ENCODE data around the gene GPN1.

DNA sequence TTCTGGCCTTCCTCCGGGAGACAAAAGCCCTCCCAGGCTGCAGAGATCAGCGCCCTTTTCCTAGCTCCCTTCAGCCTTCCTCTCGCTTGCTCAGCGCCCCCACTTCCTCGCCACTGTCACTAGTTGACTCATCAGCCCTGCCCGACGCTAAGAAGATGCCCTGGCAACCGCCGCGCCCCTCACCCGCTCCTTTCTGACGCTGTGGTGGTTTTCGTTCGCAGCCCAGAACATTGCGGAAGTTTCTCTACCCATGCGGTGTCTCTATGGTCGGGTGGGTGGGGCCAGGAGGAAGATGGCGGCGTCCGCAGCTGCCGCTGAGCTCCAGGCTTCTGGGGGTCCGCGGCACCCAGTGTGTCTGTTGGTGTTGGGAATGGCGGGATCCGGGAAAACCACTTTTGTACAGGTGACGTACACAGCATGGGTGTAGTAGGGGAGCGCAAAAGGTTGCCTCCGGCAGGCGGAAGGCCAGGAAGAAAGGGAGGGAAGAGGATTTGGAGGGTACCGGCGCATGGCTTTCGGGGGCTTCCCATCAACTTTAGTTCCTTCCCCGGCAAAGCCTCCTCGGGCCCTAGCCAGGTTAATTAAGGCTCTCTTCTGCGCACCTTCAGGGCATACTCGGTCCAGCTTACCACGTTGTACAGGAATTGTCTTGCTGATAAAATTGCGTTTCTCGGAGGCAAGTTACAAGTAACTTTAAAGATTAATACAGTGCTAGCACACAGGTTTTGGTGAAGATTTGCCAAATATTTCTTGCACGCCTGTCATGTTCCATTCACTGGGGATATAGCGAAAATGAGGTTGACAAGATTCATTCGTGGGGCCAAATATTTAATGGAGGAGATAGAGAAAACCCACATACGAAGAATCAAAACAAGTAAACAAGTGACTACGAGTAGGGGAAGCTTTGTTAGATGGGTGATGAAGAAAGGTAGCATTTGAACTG lies at the start of gene GPN1, which contains the start of gene CCDC121:
- TF ChIP-seq, protein P1, sequence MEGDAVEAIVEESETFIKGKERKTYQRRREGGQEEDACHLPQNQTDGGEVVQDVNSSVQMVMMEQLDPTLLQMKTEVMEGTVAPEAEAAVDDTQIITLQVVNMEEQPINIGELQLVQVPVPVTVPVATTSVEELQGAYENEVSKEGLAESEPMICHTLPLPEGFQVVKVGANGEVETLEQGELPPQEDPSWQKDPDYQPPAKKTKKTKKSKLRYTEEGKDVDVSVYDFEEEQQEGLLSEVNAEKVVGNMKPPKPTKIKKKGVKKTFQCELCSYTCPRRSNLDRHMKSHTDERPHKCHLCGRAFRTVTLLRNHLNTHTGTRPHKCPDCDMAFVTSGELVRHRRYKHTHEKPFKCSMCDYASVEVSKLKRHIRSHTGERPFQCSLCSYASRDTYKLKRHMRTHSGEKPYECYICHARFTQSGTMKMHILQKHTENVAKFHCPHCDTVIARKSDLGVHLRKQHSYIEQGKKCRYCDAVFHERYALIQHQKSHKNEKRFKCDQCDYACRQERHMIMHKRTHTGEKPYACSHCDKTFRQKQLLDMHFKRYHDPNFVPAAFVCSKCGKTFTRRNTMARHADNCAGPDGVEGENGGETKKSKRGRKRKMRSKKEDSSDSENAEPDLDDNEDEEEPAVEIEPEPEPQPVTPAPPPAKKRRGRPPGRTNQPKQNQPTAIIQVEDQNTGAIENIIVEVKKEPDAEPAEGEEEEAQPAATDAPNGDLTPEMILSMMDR (conservative IDR thresholded peaks at IDR 0.05; ENCODE audit: low read depth in 2 of 2) = no peak
- TF ChIP-seq EZH2 (IDR thresholded peaks at IDR 0.05; ENCODE audit: low read depth, unreplicated experiment) = no peak
- no peak for TF ChIP-seq EZH2phosphoT487 (IDR thresholded peaks at IDR 0.05; ENCODE audit: unreplicated experiment)
- TF ChIP-seq POLR2AphosphoS5 (IDR thresholded peaks at IDR 0.05; ENCODE audit: low read depth) = peak; percentile 93

Data from GM23338 (cell line).